A204.1 (cell line): ENCODE data around the gene PSD.
"Not testable (repeated sequence)": the region's sequence is repeated elsewhere in the genome, so short reads cannot be mapped to it uniquely, and the experiment has no call there.

Experiments used
- FAIRE-seq: peaks from 2 replicates; lab custom pipeline; 2012; peaks lifted over from hg19 to GRCh38; lab: Jason Lieb, UNC

PSD gene

DNA sequence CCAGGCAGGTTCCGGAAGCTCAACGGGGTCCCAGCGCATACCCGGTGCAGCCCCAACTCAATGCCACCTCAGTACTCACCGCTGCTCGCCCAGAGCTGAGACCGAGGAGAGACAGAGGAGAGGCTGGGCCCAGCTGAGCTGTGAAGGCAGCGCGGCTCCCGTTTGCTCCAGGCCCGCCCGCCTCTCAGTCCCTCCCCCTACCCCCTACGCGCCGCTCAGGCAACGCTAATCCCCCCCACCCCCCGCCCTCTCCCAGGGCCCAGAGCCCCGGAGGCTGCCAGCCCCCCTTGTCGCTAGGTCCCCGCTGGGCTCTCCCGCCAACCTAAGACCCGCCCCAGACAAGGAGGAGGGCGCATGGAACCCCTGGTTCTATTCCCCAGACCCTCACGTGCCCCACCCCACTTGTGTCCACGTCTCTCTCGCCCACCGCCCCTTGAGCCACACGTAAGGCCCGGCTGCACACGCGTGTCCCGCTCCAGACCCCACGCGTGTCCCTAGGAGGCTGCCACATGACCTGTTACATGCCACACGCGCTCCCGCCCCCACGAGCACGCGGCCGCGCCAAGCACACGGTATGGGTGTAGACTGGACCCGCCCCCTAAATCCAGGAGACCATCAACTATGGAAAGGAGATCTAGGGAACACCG, at the start of gene PSD:
PSD (minus strand) TSS at position 164 of the 647 bp plus-strand sequence. CDS start 1,747 bp downstream, outside the sequence.
- FAIRE-seq, result no peak

DNA sequence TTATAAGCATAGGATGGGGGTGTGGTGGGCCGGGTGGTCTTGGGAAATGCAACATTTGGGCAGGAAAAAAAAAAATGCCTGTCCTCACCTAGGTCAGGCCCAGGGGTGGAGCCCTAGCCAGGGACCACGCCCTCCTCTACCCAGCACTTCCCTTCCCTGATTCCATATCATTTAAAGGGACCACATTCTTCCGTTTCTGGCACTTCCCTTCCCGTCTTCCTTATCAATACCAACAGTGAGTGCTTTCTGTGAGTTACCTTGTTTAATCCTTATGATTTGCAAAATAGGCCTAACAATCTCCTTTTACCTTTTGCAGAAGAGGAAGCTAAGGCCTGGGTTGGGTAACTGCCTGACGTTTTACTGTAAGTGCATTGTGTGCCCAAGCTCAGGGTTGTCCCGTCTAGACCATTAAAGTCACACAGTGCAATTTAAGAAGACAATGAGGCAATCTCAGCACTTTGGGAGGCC, 49.4 kb upstream of the PSD start:
- FAIRE-seq, result no peak

DNA sequence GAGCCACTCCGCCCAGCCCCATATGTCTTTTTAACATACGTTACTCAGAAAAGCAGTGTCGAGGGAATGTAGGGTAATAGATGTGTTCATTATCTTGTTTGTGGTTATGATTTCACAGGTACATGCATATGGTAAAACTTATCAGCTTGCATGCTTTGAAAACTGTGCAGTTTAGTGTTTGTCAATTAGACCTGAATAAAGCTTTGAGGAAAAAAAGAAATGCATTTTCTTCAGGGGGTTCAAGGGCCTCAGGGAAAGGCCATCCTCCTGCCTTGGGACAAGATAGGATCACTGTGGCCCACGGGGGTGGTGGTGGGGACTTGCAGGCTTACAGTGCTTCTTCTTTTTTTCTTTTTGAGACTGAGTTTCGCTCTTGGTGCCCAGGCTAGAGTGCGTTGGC, 48.7 kb upstream of the PSD start:
- no peak for FAIRE-seq

DNA sequence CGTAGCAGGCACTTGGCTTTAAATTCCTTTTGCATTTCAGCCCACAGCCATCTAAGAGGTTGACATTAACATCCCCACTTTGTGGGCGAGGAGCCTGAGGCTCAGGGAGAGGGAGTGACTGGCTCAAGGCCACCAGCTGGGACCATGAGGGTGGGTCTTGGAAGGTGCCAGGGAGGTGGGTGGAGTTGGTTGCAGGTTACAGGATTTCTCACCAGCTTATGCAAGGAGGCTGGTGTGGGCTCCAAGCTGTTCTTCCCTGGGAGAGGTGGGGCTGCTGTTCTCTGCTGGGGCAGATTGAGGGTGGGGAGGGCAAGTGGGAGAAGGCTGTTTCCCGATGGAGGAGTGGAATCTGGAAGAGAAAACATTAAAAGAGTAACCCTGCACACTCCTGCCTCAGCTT, 46.9 kb upstream of the PSD start:
- FAIRE-seq, result no peak

DNA sequence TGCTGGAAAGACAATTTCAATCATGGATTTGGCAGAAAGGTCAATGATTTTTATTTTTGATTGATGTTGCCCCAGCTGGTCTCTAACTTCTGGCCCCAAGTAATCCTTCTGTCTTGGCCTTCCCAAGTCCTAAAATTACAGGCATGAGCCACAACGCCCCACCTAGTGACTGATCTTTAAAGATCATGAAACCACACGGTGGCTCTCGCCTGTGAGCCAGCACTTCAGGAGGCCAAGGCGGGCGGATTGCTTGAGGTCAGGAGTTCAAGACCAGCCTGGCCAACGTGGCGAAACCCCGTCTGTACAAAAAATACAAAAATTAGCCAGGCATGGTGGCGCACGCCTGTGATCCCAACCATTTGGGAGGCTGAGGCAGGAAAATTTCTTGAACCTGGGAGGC, 45.4 kb upstream of the PSD start:
- FAIRE-seq, result no peak

DNA sequence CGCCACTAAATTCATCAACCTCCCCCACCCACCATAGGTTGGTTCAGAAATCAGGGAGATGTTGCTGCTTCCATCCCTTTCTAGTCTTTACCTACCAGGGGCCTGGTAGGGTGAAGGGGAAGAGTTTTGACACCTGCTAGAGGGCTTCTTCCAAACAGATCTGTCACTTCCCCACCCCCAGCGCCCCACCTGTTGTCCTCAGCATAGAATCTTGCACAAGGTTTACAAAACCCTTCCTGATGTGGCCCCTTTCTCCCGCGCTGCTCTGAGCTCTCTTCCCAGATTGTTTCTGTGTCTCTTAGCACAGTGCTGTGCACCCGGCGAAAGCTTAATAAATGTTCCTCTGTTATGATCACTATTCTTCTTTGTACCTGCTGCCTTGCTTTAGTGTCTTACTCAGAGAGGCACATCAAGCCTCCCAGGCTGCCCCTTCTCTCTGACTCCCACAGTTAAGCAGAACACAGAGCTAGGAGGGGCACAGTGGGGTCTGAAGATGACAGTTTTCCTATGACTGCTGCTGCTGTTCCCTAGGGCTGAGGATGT, 44.0 kb upstream of the PSD start:
- no peak for FAIRE-seq

DNA sequence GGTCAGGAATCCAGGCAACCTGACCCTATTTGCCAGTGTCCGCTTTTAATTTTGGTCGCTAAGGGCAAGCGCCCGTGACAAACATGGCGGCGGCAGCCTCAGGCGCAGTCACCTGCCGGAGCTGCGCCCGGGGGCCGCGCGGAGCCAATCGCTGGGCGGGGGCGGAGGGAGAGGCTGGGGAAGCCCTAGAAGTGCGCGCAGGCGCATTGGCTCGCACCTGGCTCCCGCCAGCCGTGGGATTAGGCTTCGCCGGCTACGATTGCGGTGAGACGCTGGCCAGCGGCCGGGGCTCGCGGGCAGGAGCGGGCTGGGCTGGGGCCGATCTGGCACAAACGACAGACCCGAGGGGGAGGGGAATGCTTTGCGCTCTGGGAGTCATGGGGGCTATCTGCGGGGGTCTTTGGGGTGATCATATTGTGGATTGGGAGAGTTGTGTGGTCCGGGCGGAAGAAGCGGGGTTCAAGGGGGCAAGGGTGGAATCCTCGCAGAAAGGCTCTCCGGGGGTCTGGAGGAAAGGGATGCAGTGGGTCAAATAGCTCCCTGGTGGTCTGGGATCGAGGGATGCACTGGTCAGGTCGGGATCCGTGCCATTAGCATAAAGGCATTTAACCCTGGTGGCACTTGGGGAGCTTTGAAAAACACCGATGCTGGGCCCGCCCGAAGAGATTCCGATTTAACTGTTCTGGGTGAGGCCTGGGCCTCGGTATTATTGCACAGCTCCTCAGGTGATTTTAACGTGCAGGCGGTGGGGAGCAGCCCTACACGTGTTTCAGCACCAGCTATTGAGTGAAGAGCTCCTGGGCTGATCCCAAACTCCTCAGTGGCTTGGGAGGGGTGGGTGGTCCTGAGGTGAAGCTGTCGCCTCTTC, 42.8 kb upstream of the PSD start:
- no peak for FAIRE-seq

DNA sequence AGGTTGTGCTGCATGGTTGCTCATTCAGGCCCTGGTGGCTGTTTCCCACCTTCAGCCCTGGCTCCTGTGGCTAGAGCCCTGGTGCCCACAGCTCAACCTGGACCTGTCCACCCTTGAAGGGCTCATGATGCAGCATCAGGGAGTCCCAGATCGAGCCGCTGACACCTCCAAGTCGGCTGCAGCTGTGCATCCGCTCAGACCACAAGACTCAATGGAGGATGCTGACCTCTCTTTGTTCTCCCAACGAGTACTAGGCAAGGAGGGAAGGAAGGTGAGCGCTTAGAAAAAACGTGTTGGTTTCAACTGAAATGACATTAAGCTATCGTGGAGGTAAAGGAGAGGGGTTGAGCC, 42.2 kb upstream of the PSD start:
- no peak for FAIRE-seq

DNA sequence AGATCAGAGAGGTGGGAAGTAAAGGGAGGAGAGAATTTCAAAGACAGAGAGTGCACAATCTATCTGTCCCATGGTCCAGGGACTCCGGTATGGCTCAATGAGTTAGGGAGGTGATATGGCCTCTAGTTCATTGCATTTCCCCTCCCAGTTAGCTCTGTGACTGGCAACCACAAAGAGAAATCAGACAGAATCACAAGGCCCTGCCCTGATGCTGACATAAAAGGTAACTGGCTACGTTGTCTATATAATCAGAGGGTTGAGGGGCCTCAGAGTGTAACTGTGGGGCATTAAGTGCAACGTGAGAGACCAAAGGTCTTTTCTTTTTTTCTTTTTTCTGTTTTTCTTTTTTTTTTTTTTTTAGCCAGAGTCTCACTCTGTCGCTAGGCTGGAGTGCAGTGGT, 40.1 kb upstream of the PSD start:
- no peak for FAIRE-seq

DNA sequence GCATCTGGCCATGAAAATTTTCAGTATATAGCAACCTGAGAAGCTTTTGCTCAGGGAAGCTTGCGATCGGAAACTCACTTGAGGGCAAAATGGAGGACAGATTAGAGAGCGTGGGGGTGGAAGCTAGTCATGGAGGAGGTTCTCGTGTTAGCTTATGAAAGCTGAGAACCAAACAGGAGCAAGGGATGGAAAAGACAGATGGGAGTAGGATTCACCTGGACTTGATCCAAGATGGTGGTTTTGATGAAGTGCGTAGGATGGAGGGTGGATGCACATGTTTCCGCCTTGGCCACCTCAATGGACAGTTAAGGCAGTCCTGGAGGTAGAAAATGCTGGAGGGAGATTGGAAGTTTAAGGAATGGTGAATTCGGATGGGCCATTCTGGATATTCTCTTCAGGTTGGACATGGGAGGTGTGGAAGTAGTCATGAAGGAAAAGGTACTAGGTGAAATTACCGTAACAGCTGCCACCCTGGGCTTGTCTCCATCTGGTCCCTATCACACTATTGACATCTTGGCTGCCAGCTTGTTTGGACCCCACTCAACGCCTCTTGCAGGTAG, 39.1 kb upstream of the PSD start:
- no peak for FAIRE-seq

DNA sequence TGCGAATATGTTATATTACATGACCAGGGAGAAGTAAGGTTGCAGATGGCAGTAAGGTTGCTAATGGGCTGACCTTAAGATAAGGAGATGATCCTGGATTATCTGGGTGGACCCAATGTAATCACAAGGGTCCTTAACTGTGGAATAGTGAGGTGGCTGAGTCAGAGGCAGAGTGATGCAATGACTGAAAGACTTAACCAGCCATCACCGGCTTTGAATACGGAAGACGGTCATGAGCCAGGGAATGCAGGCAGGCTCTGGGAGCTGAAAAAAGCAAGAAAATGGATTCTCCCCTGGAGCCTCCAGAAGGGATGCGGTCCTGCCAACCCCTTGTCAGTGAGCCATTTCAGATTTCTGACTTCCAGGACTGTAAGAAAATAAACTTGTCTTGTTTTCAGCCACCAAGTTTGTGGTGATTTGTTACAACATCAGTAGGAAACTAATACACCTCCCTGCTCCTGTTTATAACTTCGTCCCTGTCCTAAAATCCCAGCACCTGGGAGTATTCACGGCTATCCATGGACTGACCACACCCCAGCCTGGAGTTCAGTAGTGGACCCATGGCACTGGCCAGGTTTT, 37.4 kb upstream of the PSD start:
- FAIRE-seq, result no peak

DNA sequence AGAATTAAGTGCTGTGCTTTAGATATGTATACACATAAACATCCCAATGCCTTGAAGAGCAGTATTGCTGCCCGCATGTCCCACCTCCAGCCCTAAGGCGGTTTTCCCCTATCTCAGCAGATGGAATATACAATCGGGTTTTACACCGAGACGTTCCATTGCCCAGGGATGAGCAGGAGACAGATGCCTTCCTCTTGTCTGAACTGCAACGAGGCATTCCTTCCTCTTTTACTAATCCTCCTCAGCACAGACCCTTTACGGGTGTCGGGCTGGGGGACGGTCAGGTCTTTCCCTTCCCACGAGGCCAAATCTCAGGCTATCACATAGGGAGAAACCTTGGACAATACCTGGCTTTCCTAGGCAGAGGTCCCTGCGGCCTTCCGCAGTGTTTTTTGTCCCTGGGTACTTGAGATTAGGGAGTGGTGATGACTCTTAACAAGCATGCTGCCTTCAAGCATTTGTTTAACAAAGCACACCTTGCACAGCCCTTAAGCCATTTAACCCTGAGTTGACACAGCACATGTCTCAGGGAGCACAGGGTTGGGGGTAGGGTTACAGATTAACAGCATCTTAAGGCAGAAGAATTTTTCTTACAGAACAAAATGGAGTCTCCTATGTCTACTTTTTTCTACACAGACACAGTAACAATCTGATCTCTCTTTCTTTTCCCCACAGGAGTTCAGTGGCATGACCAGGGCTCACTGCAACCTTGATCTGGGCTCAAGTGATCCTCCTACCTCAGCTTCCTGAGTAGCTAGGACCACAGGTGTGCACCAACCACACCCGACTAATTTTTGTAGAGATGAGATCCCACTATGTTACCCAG, 36.3 kb upstream of the PSD start:
- not testable (repeated sequence) for FAIRE-seq

DNA sequence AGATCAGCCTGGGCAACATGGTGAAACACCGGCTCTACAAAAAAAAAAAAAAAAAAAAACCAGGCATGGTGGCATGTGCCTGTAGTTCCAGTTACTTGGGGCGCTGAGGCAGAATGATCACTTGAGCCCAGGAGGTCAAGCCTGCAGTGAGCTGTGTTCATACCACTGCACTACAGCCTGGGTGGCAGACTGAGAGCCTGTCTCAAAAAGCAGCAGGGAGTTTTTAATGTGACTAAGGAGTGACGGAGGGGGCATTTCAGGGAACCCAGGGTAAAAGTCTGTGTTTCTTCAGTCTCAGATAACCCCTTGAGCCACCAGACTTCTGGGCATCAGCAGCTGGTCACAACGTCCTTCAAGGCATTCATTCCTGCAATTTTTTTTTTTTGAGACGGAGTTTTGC, 34.9 kb upstream of the PSD start:
- FAIRE-seq, result no peak

DNA sequence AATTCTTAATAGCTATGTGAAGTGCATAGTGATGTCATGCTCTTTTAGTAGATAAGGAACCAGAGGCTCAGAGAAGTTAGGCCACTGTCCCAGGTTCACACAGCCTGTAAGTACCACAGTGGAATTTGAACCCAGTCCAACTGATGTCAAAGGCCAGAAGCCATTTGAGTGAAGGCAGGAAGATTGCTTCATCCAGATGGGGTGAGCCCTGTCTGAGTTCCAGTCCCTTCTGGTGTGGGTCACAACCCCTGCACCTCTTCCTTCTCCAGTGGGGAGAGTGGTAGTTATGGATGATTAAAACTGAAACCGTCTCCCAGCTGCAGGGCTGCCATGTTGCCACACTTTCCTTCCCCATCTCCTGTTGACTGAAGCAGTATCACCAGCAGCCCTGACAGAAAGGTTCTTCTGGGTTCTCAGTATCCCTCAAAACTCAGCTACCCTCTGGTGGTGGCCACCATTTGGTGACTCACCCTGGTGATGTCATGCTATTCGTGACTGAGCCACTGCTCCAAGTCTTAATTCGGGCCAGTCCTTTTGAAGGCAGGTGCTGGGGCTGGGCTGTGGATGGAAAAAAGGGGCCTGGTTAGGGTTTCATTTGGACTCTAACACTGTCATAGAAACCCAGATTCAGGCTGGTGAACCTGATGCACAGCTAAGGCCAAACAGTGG, 34.2 kb upstream of the PSD start:
- no peak for FAIRE-seq

DNA sequence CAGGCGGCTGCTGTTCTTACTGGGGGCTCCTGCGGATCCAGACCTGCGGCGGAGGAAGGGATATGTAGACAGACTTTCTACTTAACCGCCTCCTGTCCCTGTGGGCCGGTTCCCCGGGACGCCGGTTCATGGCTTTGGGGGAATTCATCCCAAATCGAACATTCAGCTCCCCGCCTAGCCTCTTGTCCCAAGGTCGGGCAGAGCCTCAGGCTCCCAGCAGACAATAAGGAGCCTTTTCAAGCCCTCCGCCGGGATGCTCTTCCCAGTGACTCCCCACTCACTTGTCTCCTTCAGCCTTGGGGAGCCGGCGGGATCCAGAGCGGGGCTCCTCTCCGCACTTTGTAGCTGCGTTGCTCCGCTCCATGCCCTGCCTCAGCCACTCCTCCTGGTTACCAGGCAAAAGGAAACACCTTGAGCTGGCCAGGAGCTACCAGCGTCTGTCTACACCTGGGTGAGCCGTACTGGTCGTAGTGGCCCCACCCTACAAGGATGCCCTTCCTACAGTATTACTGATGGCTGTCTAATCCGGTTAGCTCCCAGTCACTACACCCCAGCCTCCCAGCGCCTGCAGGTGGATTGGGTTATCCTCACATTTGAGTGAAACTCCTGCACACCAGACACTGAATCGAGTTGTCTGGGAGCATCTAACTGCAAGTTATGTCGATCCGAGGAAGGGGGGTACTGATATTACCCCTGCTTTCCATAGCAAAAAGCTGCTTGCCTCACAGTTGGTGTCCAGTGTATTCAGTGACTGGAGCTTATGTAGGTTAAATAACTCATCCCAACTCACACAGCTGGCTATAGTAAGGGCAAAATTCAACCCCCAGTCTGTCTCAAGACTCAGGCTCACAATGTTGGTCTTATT, 32.8 kb upstream of the PSD start, which contains the start of gene C10orf95:
C10orf95 (minus strand) TSS at position 439 of the 865 bp plus-strand sequence. CDS start 450 bp downstream, outside the sequence.
- FAIRE-seq, result no peak

DNA sequence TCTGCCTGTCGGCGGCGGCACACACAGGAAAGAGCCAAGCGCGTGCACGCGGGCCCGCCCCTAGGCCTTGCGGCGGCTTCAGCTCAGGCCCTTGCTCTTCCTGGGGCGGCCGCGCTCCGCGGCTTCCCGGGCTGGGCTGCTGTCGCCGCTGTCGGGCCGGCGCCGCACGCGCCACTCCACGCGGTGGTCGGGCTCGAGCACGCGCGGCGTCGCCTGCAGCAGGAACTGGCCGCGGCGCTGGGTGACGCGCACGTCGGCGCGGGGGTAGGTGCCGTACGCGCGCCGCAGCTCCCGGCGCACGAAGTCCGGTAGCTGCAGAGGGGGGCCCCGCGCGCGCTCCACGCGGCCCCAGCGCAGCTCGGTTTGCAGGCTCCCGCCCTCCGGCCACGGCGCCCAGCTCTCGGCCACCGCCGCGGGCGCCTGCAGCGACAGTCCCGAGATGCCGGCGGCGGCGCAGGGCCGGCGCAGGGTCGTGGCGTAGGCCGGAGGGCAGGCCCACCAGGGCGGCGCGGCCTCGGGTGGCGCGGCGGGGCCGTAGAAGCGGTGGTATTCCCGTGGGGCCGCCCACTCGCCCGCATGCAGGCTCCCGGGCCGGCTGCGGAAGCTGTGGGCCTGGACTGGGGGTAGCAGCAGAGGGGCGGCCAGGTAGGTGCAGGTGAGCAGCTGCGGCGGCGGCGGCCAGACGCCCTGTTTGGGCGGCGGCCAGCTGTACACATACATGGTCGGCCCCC, 32.0 kb upstream of the PSD start:
- FAIRE-seq, result no peak

DNA sequence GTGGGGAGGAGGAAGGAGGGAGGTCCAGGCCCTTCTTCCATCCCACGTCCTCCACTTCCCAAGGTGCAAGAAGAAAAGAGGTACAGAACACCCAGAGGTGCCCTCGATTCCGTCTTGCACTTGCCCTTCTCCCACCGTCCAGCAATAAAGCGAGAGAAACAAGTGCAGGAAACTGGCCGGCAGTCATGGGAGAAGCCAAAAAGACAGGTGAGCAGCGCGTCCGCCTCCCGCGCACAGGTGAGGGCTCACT, 31.5 kb upstream of the PSD start:
- no peak for FAIRE-seq

DNA sequence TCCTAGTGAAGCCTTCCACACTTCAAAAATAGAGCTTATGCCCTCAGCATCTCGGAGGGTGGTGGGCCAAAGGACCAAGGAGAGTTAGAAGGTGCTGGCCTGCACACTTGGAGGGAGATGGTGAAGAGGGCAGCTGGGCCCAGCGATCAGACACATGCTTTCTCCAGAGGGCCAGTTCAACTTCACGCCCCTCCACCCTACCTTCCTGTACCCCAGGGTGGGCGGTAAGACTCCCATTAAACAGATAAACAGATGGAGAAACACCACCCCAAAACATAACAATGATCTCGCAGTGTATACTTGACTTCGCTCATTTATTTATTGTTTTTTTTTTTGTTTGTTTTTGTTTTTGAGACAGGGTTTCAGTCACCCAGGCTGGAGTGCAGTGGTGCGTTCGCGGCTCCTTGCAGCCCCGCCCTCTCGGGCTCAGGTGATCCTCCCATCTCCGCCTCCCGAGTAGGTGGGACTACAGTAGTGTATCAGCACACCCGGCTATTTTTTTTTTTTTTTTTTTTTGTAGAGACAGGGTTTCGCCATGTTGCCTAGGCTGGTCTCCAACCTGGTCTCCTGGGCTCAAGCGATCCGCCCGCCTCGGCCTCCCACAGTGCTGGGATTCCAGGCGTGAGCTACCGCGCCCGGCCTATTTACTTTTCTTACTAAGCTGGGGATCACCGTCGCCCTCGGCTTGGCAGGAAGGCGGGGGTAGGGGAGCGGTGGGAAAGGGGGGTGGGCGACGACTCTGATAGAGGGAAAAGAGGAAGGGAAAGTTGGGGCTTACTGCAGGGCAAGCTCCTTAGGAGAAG, 30.9 kb upstream of the PSD start:
- FAIRE-seq, result no peak

DNA sequence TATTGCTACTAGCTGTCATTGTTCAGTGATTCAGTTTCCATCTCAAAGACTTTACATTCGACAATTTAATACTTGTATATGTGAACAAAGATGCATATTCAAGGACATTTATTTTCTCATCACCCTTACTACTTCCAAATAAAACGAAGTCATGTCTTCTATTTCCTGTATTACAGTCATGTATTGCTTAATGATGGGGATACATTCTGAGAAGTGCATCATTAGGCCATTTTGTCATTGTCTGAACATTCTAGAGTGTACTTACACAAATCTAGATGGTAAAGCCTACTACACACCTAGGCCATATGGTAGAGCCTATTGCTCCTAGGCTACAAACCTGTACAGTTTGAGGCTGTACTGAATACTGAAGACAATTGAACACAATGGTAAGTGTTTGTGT, 26.3 kb upstream of the PSD start:
- no peak for FAIRE-seq
